GM23338 (cell line): ENCODE data around the gene COMTD1.

Experiments used
- CREB1 ChIP-seq: fragments of 250-450 bp; sonication (Bioruptor Pico); IDR thresholded peaks from 2 replicates; pipeline ENCODE4 v1.5.0; 2020; ENCODE audit warnings: low read depth, mild to moderate bottlenecking, moderate library complexity
- CTCF ChIP-seq, 2 experiments: fragments of 200-600 bp in 1 of 2; sonication (generic) in 1 of 2; conservative IDR thresholded peaks; 2 replicates each; pipeline versions ENCODE4 v1.5.1 to v1.6.1; 2016 to 2017; ENCODE audit warnings: antibody characterized with exemption in 2 of 2, low read depth in 2 of 2, mild to moderate bottlenecking in 2 of 2, moderate library complexity in 1 of 2
- ETS1 ChIP-seq: IDR thresholded peaks from 2 replicates; pipeline ENCODE4 v1.6.1; 2016; ENCODE audit warnings: antibody characterized with exemption
- EZH2 ChIP-seq: fragments of 200-600 bp; sonication (generic); IDR thresholded peaks from one replicate; pipeline ENCODE4 v1.8.0; 2017; ENCODE audit warnings: antibody characterized with exemption, mild to moderate bottlenecking, low read depth; ENCODE audit not compliant: unreplicated experiment
- EZH2phosphoT487 ChIP-seq: fragments of 200-600 bp; sonication (generic); IDR thresholded peaks from one replicate; pipeline ENCODE4 v1.8.1; 2018; ENCODE audit warnings: antibody characterized with exemption; ENCODE audit not compliant: unreplicated experiment
- POLR2AphosphoS5 ChIP-seq: IDR thresholded peaks from 2 replicates; pipeline ENCODE4 v1.6.1; 2016; ENCODE audit warnings: antibody characterized with exemption, low read depth
- REST ChIP-seq: IDR thresholded peaks from one replicate; pipeline ENCODE4 v1.6.1; 2018; ENCODE audit warnings: antibody characterized with exemption; ENCODE audit not compliant: unreplicated experiment

DNA sequence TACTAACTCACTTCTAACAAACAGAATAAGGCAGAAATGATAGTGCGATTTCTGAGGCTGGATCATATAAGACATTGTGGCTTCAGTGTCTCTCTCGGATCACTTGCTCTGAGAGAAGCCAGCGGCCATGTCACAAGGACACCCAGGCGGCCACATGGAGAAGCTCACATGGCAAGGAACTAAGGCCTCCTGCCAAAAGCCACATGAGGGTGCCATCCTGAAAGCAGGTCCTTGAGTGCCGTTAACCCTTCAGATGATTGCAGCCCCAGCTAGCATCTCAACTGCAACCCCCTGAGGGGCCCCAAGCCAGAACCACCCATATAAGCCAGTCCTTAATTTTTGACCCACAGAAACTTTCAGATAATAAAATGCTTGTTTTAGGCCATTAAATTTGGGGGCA, 32.0 kb downstream of the COMTD1 start:
- TF ChIP-seq EZH2 (no peak), CTCF (conservative IDR thresholded peaks at IDR 0.05; ENCODE audit: low read depth in 2 of 2) (0 out of 4 replicates have a peak, but pooled peaks of 1 of the 2 experiments have one; percentile 4), REST (no peak), POLR2AphosphoS5 (no peak), EZH2phosphoT487 (no peak), CREB1 (CRISPR knock-in tag) (no peak), ETS1 (no peak)
